Stimulated activated CD8-positive, alpha-beta memory T cell treated with anti-CD3 and anti-CD28 coated beads, Interleukin-2, amount 100 ng/mL, for 1 hour (primary cell): ENCODE results near the gene GPC5.
"Not testable (repeated sequence)": the region's sequence is repeated elsewhere in the genome, so short reads cannot be mapped to it uniquely, and the experiment has no call there.

Source experiments
- DNase-seq, 2 donors: peaks; one replicate each; pipeline ENCODE4 v3.0.0-alpha.2; 2020; ENCODE audit warnings: low read depth in 2 of 2

The GPC5 gene

GRCh38 chr13:91771229-91771628, 372.8 kb downstream of the GPC5 start:
- no peak for DNase-seq

DNA sequence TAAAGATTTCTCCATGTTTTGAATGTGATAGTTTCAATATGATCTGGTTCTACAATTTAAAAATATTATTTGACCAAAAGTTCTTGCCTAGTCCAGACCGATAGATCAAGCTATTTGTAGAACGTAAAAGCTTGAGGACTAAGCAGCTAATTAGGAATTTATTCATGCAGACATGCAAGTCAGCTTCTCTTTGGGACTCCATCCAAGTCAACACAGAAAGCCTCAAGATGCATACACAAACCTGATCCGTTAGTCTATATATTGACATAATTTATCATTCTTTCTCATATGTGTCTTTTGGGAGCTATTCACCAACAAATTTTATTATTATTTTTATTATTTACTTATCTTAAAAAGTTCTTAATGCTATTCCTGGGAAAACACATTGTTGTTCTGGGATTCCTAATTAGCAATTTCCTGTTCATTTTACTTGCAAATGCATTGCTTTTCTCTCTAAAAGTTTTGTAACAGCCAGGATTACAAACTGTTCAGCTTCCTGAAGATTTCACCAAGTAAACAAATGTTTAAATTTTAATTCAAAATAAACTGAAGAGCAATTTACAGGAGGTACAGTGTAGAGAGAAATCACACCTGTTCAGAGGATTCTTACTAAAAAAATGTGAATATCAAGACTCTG, 375.3 kb downstream of the GPC5 start:
- no peak for DNase-seq

DNA sequence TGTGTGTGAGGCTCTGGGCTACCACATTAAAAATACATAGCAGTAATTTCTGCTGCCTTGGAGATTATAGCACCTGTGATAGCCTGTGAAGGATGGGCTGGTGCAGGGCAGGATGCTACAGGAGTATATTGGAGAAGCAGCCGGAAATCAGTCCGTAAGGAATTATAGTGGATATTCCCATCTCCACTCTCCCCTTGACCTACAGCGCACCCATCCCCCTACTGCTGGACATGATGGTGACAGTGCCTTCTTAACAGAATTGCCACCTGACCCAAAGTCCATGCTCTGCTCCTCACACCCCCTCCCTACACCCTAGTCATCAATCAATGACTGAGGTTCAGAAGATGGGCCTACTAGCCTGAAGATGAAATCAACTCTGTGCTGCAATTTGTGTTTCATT, 376.0 kb downstream of the GPC5 start:
- DNase-seq: no peak

DNA sequence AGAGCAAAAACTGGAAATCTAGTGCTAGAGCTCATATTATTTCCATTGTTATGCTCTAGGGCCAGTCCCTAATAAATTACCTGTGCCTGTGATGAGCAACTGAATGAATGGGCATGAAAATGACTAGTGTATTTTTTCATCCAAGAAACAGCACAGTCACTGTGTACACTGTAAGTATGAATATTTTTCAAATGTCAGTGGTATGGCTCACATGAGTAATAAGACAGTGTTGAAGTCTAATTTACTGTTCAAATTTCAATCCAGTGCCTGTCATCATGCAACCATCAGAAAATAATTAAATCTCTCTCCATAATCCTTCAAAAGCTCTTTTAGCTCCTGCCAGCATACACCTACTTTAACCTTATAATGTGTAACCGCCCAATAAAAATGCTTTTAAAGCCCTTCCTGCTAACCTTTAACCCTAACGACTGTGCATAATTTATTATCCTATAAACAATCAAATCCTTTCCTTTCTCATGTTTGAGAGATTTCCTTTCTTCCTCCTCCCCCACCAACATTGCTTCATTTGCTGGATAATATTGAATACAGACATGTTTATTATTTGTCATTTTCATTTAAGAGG, 378.3 kb downstream of the GPC5 start:
- DNase-seq: no peak

DNA sequence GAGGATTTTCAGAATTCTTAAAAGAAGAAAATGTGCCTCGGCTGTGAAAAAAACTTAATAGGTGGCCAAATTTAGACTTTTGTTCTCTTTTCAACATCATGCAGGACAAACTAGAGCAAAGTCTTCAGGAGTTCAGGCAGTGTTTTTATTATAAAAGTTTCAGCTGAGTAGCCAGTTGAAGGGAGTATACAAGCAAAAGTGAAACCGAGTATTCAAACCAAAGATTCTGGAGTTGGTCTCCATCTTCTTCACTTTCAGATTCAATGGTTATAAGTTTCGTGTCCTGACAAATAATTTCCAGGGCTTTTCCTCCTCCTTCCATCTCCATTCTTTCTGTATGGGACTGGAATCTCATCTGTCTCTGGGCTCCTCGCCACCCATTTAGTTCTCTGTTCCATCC, 379.7 kb downstream of the GPC5 start:
- no peak for DNase-seq

- DNase-seq: not testable (repeated sequence)
Measured at GRCh38 chr13:91781982-91782691, 383.7 kb downstream of the GPC5 start.

GRCh38 chr13:91785431-91786119, 387.2 kb downstream of the GPC5 start:
- DNase-seq: no peak

- no peak for DNase-seq
Measured at GRCh38 chr13:91792054-91792453, 393.6 kb downstream of the GPC5 start.

DNA sequence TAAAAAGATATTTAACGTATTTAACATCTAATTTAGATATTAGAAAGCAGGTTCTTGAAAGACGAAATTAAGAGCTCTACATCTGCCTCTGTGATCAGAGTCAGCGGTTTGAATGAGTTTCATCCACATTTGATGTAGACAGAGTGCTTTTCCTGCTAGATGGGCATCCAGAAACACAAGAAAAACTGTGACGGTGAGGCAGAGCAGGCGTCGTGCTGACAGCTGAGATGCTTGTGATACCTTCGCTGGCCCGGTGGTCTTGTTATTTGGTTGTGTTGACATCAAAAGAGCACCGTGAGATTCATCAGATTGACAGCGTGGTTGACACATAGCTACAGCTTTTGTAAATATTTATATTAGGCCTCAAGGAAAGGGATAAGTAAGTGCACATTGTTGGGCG, 399.1 kb downstream of the GPC5 start:
- no peak for DNase-seq

GRCh38 chr13:91798338-91798737, 399.9 kb downstream of the GPC5 start:
- not testable (repeated sequence) for DNase-seq

- not testable (repeated sequence) for DNase-seq
Measured at GRCh38 chr13:91801772-91802171, 403.4 kb downstream of the GPC5 start.

DNA sequence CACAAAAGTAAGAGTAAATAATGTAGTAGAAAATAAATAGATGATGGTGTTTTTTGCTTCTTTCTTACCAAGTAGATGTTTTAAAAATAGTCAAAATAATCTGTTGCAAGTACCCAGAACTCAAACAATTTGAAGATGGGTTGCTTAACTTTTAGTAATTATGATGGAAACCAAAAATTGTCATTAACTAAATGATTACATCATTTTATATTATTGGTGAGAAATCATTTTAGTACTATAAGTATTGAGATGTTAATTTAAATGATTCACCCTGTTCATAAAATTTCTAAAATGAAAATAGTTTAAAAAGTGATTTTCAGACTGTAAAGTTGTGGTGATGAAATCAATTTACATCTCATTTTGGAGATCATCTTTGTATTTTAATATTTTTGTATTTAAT, 404.5 kb downstream of the GPC5 start:
- DNase-seq: no peak

- no peak for DNase-seq
Measured at GRCh38 chr13:91804724-91805123, 406.3 kb downstream of the GPC5 start.

DNA sequence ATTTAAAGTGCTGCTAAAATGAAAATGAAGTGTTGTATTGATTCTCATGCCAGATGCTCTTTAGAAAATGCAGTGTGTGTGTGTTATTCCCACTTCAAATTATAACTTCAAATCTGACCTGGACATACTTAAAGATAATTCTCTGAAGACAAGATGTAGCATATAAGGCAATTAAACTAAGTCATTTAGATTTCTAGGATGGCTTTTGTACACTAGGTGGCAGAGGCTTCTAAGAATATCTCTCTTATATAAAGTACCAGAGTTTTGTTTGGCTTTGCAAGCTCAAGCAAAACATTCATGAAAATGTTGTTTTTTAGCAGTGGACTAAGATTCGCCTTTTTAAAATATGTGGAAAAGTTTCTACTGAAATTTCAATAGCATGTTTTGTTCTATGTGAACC, 407.2 kb downstream of the GPC5 start:
- no peak for DNase-seq

- no peak for DNase-seq
Measured at GRCh38 chr13:91809161-91809560, 410.7 kb downstream of the GPC5 start.

DNA sequence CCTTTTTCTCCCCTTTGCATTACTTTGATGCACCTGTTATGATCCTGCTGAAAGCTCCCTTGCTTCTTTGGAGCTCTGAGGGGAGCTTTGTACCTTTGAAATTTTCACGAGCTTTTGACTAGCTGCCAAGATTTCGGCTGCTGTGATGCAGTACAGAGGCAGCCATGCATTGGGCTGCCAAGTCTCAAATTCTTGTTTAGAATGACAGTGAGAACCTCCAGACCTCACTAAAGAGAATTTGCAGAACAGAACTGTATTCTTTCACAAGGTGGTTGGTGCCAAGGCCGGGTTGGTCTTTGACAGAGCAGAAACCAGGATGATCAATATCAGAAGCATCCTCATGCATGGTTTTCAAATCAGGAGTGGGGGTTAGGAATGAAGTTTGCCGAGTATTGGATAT, 414.8 kb downstream of the GPC5 start:
- DNase-seq: no peak

- no peak for DNase-seq
Measured at GRCh38 chr13:91816263-91816807, 417.9 kb downstream of the GPC5 start.

GRCh38 chr13:91817250-91817649, 418.8 kb downstream of the GPC5 start:
- DNase-seq: no peak

DNA sequence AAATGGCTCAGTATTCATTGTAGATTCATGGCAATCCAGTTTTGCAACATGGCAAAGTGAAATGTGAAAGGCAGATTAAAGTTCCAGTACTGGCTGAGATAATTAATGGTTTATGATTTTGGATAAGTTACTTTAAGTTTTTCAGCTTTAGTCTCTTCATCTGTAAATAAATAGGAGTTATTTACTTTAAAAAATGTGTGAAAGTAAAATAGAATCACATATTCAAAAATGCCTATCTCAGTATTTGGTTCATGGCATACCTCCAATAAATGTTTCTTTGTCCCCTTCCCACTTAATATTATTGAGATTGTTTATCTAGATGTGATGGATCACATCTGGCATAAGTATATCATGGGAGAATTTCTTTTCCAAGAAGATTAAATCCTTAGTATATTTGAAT, 426.0 kb downstream of the GPC5 start:
- DNase-seq: no peak

- no peak for DNase-seq
Measured at GRCh38 chr13:91825516-91825915, 427.1 kb downstream of the GPC5 start.

DNA sequence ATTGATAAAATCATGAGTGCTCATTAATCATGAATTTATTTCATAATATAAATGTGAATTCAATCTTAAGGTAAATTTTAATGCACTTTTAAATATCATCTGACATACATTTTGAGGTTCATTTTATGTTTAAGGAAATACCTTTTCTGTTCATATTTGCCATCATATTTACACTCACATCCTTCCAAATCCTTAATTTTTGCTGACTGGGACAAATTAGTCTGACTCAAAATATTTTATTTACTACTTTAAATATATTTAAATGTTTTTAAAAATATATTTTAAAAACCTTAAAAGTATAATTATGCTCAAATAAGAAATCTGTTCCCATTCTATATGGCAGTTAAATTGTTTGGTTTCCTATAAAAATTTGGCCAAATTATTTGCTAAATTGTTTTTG, 438.1 kb downstream of the GPC5 start:
- DNase-seq: no peak

DNA sequence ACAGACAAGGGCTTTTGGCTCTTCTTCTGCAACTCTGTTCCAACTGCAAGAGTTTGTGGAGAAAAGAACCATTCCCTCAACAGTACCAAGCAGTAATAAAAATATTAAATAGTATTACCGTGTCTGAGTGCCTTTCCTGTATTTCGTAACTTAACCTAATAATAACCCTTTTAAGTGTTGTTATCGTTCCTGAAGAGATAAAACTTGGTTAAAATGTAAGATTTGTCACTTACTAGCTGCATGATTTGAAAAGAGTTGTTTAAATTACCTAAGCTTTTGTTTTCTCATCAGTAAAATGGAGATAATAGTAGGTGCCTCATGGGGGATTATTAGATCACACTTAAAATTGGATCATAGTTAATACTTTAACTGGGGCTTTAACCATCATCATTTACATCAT, 447.2 kb downstream of the GPC5 start:
- no peak for DNase-seq
